ENCODE measurements around the gene AKT3.

The AKT3 gene

DNA sequence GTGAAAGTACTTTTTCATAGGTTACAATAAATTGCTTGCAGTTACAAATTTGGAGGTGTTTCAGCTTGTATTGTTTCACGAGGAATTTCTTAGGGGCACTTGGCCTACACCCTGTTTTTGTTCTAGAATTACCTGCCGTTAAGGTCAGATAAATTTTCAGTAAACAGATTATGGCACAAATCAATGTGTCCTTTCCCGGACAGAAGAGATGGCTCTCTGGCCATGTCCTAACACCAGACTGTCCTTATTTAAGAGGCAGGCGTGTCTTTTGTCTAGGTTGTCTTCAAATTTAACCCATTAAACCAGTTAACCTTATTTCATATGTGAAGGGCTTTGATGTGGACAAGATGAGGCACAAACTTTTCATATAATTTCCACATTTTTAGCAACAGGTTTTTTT, 350.8 kb downstream of the AKT3 start:
- no peak for FAIRE-seq
- no peak for TF ChIP-seq POLR2A (IDR thresholded peaks at IDR 0.05; ENCODE audit: low read depth, low read length)
- TF ChIP-seq TAF1 (IDR thresholded peaks at IDR 0.05; ENCODE audit: low read depth, low read length) = no peak
- no peak for TF ChIP-seq SPI1 (IDR thresholded peaks at IDR 0.05; ENCODE audit: low read depth, low read length)
- TF ChIP-seq PAX5 (IDR thresholded peaks at IDR 0.05; ENCODE audit: insufficient read depth, low read length, severe bottlenecking) = no peak
- TF ChIP-seq POU2F2 (IDR thresholded peaks at IDR 0.05; ENCODE audit: low read depth, low read length) = no peak
- TF ChIP-seq POLR2AphosphoS5 (IDR thresholded peaks at IDR 0.05; ENCODE audit: low read depth, low read length) = no peak
- no peak for DNase-seq (ENCODE audit: insufficient read length, low spot score)

DNA sequence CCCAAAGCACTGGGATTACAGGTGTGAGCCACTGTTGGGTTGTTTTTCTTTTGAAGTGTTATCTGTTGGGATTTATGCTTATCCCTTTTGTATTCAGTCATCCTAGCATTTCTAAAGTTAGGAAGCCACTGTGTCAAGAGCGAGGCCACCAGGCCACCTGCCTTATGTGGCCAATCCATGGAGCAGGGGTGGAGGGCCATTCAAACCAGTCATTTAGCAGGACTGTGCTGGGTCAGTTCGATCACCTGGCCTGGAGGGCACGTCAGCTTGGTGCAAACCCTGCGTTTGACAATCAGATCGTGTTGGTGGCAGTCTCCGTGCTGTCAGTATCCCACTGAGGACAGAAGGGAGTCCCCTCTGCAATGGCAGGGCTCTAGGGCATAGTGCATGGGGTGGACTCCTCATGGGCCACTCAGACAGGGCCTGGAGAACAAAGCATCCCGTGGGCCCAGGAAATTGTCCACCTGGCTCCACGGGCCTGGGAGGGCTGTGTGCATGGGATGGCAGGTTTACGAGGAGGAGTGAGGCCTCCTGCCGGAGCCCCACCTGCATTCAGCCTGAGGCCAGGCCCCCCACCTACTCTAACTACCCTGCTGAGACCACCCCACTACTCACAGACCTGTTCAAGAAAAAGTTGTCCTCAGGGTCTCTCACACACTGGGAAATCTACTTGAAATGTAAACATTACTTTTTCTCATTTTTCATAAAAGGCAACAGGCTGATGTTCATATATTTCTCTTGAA, 351.9 kb downstream of the AKT3 start:
- TF ChIP-seq TAF1 (IDR thresholded peaks at IDR 0.05; ENCODE audit: low read depth, low read length) (no peak), PAX5 (IDR thresholded peaks at IDR 0.05; ENCODE audit: insufficient read depth, low read length, severe bottlenecking) (no peak), POLR2A (IDR thresholded peaks at IDR 0.05; ENCODE audit: low read depth, low read length) (no peak), POU2F2 (IDR thresholded peaks at IDR 0.05; ENCODE audit: low read depth, low read length) (no peak), POLR2AphosphoS5 (IDR thresholded peaks at IDR 0.05; ENCODE audit: low read depth, low read length) (no peak), SPI1 (IDR thresholded peaks at IDR 0.05; ENCODE audit: low read depth, low read length) (no peak)
- FAIRE-seq (no peak), DNase-seq (ENCODE audit: insufficient read length, low spot score) (no peak)

DNA sequence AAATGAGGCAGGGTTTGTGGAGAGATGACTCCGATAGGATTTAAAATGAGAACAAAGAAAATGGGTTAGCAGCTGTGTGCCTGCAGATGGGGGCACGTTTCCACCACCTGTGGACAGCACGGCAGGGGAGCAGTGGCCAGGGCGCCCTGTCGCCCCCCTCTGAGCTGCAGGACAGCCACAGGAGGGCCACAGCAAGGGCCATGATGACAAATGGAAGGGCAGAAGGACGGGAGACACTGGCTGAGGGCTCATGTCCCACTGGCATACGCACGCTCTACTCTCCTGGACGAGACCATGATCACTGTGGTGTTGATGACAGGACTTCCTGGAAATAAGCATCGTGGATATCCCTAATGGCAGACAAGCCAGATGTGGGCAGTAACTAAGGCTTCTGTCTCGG, 353.2 kb downstream of the AKT3 start:
- no peak for FAIRE-seq
- no peak for DNase-seq (ENCODE audit: insufficient read length, low spot score)
- no peak for TF ChIP-seq POLR2AphosphoS5 (IDR thresholded peaks at IDR 0.05; ENCODE audit: low read depth, low read length)
- no peak for TF ChIP-seq SPI1 (IDR thresholded peaks at IDR 0.05; ENCODE audit: low read depth, low read length)
- no peak for TF ChIP-seq PAX5 (IDR thresholded peaks at IDR 0.05; ENCODE audit: insufficient read depth, low read length, severe bottlenecking)
- no peak for TF ChIP-seq POLR2A (IDR thresholded peaks at IDR 0.05; ENCODE audit: low read depth, low read length)
- no peak for TF ChIP-seq POU2F2 (IDR thresholded peaks at IDR 0.05; ENCODE audit: low read depth, low read length)
- no peak for TF ChIP-seq TAF1 (IDR thresholded peaks at IDR 0.05; ENCODE audit: low read depth, low read length)

DNA sequence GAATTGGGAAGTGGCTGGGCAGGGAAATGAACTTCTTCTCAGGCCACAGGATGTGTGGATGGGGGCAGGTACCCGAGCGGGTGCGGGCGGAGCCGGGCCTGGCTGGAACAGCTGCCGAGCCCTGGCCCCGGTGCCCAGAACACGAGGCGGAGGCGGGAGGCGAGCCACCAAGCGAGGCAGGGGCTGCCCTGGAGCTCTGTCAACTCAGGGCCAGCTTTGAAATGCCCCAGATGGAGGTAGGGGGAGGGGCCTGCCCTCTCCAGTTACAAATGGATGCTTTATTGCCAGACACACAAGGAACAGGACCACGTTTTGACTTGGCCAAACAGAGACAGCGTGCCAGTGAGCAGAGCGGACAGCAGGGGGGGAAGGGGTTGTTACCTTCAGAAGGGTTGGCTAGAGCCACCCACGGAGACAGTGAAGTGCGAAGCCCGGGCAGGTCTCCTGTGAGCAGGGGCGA, 353.8 kb downstream of the AKT3 start:
- no peak for FAIRE-seq

DNA sequence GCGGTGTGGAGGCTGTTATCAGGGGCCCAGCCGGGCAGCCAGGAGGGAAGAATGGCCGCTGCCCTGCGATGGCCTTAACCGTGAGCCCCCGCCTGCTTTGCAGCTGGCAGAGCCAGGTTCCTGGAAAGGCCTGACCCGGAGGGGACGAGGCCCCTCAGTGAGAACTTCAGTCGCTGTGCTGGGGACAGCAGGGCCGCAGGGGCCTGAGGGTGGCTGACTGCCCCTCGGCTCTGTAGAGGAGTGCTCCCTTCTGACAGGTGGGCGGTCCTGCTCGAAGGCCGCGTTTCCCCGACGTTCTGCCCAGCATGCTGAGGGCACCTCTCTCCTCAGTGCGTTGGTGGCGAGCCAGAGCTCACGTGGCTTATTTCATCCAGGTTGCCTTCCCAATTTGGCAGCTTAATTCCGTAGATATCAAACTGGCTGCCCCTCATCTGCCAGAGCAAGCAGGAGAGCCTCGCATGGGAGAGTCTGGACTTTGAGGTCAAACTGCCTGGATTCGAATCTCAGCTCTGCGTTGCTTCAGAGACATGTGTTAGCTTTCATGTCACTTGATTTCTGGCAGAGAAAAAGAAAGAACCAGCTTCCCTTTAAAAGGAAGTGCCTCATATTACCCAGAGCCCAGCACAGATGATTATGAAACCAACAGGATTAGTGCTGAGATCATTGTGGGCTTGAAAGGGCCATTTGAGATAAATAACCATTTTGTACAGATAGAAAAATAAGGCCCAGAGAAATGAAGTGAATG, 354.4 kb downstream of the AKT3 start:
- FAIRE-seq (no peak), DNase-seq (ENCODE audit: insufficient read length, low spot score) (no peak)
- no peak for TF ChIP-seq POU2F2 (IDR thresholded peaks at IDR 0.05; ENCODE audit: low read depth, low read length)
- TF ChIP-seq SPI1 (IDR thresholded peaks at IDR 0.05; ENCODE audit: low read depth, low read length) = peak; percentile 30; the same call in 1 of the 2 replicates
- TF ChIP-seq POLR2A (IDR thresholded peaks at IDR 0.05; ENCODE audit: low read depth, low read length) = no peak
- no peak for TF ChIP-seq PAX5 (IDR thresholded peaks at IDR 0.05; ENCODE audit: insufficient read depth, low read length, severe bottlenecking)
- no peak for TF ChIP-seq TAF1 (IDR thresholded peaks at IDR 0.05; ENCODE audit: low read depth, low read length)
- no peak for TF ChIP-seq POLR2AphosphoS5 (IDR thresholded peaks at IDR 0.05; ENCODE audit: low read depth, low read length)

More for the DNA sequence above, 353.8 kb downstream of the AKT3 start:
- no peak for TF ChIP-seq POU2F2 (IDR thresholded peaks at IDR 0.05; ENCODE audit: low read depth, low read length)
- TF ChIP-seq POLR2A (IDR thresholded peaks at IDR 0.05; ENCODE audit: low read depth, low read length) = no peak
- TF ChIP-seq SPI1 (IDR thresholded peaks at IDR 0.05; ENCODE audit: low read depth, low read length) = no peak
- TF ChIP-seq TAF1 (IDR thresholded peaks at IDR 0.05; ENCODE audit: low read depth, low read length) = no peak
- no peak for TF ChIP-seq PAX5 (IDR thresholded peaks at IDR 0.05; ENCODE audit: insufficient read depth, low read length, severe bottlenecking)
- no peak for TF ChIP-seq POLR2AphosphoS5 (IDR thresholded peaks at IDR 0.05; ENCODE audit: low read depth, low read length)
- DNase-seq (ENCODE audit: insufficient read length, low spot score) = no peak

DNA sequence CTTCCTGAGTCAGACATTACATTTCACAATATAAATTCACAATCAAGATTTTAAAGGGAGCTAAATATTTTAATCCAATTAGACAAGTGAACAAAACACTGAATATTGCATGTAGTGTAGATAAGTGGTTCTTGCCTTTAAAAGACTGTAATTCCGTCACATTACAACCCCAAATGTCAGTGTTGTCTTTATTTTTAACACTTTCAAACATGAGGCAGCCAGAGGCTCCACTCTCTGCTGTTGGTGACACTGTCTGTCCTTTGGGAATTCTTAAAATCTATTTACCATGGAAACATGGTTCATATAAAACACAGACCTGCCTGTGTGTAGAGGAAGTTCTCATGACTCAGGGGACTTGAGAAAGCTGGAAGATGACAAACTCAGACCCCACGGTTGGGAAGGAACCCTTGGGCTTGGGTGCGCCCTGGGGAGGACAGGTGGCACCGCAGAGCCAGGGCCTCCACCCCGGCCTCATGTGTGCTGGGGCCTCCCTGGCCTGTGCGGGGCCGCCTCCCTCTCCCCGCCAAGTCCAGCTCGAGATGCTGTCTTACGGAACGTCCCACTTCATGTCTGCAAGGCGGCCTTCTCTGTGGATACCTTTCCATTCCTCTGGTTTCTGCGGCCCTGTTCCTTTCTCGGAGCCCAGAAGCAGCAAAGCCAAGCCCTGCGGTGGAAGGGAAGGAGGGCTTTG, 355.2 kb downstream of the AKT3 start:
- FAIRE-seq (no peak), DNase-seq (ENCODE audit: insufficient read length, low spot score) (no peak)
- no peak for TF ChIP-seq POLR2A (IDR thresholded peaks at IDR 0.05; ENCODE audit: low read depth, low read length)
- TF ChIP-seq POU2F2 (IDR thresholded peaks at IDR 0.05; ENCODE audit: low read depth, low read length) = no peak
- TF ChIP-seq TAF1 (IDR thresholded peaks at IDR 0.05; ENCODE audit: low read depth, low read length) = no peak
- no peak for TF ChIP-seq POLR2AphosphoS5 (IDR thresholded peaks at IDR 0.05; ENCODE audit: low read depth, low read length)
- TF ChIP-seq PAX5 (IDR thresholded peaks at IDR 0.05; ENCODE audit: insufficient read depth, low read length, severe bottlenecking) = no peak
- TF ChIP-seq SPI1 (IDR thresholded peaks at IDR 0.05; ENCODE audit: low read depth, low read length) = no peak

DNA sequence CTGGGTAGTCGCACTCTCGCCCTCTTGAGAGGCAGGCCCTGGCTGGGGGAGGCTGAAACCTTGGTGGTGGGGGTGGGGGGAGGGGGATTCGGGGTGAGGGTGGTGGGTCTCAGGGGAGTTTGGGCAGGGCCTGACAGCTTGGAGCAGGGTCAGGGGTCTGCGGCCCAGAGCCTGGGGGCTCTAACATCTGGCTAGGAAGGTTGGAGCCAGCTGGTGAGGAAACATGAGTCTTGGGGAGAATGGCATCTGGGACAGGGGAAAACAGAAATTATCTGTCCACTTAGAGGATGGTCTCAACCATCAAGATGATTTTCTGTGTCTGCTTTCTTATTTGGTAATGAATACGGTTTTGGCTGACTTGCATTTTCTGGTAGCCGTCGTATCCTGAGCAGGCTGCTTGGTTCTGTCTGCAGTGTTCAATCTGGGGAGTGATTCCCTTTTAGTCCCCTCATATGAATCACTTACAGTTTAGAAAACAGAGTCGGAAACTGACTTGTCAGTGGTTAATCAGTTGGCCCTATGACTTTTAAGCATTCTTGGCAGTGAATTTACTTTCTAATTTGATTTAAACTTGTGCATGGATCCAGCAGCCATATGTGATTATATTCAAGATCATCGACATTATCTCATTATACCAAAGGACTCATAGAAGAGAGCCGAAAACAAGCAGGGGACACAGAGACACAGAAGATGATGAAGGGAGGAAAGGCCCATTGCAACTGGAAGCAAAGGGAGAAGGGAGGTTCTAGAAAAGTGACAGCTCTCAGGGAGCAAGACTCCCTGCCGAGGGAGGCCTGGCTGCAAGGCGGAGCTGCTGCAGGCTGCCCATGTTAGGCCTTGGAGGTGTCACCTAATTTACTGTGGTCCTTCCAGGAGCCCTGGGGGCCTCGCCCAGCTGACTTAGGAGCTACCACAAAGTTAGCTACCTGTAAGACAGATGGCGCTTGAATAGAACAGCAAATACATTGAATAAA, 356.6 kb downstream of the AKT3 start:
- no peak for DNase-seq (ENCODE audit: insufficient read length, low spot score)
- TF ChIP-seq TAF1 (IDR thresholded peaks at IDR 0.05; ENCODE audit: low read depth, low read length) (no peak), PAX5 (IDR thresholded peaks at IDR 0.05; ENCODE audit: insufficient read depth, low read length, severe bottlenecking) (no peak)
- no peak for FAIRE-seq

All from GM12891 (cell line).